Sigmoid colon (tissue), 4 donors: ENCODE data around the gene RUNX1.

ENCODE experiments used
- CTCF ChIP-seq, 4 experiments: fragments of 450-650 bp in 3 of 4; fragments of 200-600 bp in 1 of 4; IDR thresholded peaks; one replicate each; pipeline ENCODE4 v1.5.1; 2016 to 2019; ENCODE audit warnings: antibody characterized with exemption in 4 of 4, mild to moderate bottlenecking in 3 of 4, moderate library complexity in 2 of 4
- EP300 ChIP-seq, 4 donors: sonication (generic); formaldehyde crosslinking; IDR thresholded peaks; one replicate each; pipeline ENCODE4 v1.6.1; 2017; ENCODE audit warnings: antibody characterized with exemption in 4 of 4
- POLR2A ChIP-seq, 2 donors: fragments of 450-650 bp; IDR thresholded peaks; one replicate each; pipeline ENCODE4 v1.6.1; 2016; ENCODE audit warnings: antibody characterized with exemption in 2 of 2, mild to moderate bottlenecking in 2 of 2, moderate library complexity in 2 of 2
- POLR2AphosphoS5 ChIP-seq, 4 donors: sonication (generic); formaldehyde crosslinking; IDR thresholded peaks; one replicate each; pipeline ENCODE4 v1.6.1; 2017; ENCODE audit warnings: antibody characterized with exemption in 4 of 4

DNA sequence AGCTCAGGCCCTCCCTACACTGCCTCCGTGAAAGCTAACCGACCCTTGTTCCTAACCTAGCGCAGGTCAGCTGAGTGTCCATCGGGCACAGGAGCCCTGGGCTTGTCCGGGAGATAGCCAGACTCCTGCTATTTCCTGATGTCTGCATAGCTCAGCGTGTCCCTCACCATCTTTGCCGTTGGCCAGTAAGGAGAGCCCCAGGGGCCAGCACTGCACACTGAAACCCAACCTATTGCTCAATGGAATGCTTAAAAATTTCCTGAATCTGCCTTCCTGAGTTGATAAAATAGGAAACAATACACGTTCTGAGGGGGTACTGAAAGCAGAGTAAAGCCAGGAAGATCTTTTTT is 2.2 kb downstream of the RUNX1 start:
- no peak for TF ChIP-seq CTCF (IDR thresholded peaks at IDR 0.05)
- no peak for TF ChIP-seq POLR2AphosphoS5 (IDR thresholded peaks at IDR 0.05)
- TF ChIP-seq POLR2A (IDR thresholded peaks at IDR 0.05), result no peak
- no peak for TF ChIP-seq EP300 (IDR thresholded peaks at IDR 0.05)
